Measurements from ENCODE around the gene VSX1.

VSX1 gene

GRCh38 chr20:25097498-25097897 is 15.6 kb upstream of the VSX1 start:
- Histone ChIP-seq H3K4me3 (ENCODE audit: low read depth, low read length, poor library complexity, severe bottlenecking) (no peak overlapping the region), H3K9me3 (ENCODE audit: low read length) (no peaks in the 10 kb centered on the region), H3K79me2 (ENCODE audit: insufficient read depth, low read length) (no peaks in the 10 kb centered on the region), H3K27ac (ENCODE audit: low read depth, low read length, poor library complexity, severe bottlenecking) (no peak overlapping the region), H3K27me3 (ENCODE audit: insufficient read depth, low read length) (no peaks in the 10 kb centered on the region), H3K4me2 (ENCODE audit: low read length) (no peak overlapping the region), H3K9ac (ENCODE audit: low read length) (no peak overlapping the region), H3K4me1 (ENCODE audit: insufficient read depth, low read length, severe bottlenecking) (no peaks in the 10 kb centered on the region), H3F3A (ENCODE audit: insufficient read depth, low read length) (no peaks in the 10 kb centered on the region), H4K20me1 (ENCODE audit: insufficient read depth, low read length) (no peaks in the 10 kb centered on the region), H3K36me3 (ENCODE audit: insufficient read depth, low read length) (no peaks in the 10 kb centered on the region), H3K9me2 (ENCODE audit: low read depth, low read length) (no peaks in the 10 kb centered on the region), H2AFZ (ENCODE audit: low read length) (no peak overlapping the region)
- no peak for TF ChIP-seq EZH2 (IDR thresholded peaks at IDR 0.05; ENCODE audit: borderline replicate concordance, low read length)
- no peak for TF ChIP-seq CTCF (IDR thresholded peaks at IDR 0.05; ENCODE audit: low read length)

- Histone ChIP-seq H3K36me3 (ENCODE audit: insufficient read depth, low read length) (no peaks in the 10 kb centered on the region), H3K27ac (ENCODE audit: low read depth, low read length, poor library complexity, severe bottlenecking) (no peak overlapping the region), H2AFZ (ENCODE audit: low read length) (no peak overlapping the region), H3K9me2 (ENCODE audit: low read depth, low read length) (no peaks in the 10 kb centered on the region), H3F3A (ENCODE audit: insufficient read depth, low read length) (no peaks in the 10 kb centered on the region), H3K4me2 (ENCODE audit: low read length) (no peak overlapping the region), H3K27me3 (ENCODE audit: insufficient read depth, low read length) (no peaks in the 10 kb centered on the region), H3K9me3 (ENCODE audit: low read length) (no peaks in the 10 kb centered on the region), H3K4me3 (ENCODE audit: low read depth, low read length, poor library complexity, severe bottlenecking) (no peak overlapping the region), H3K79me2 (ENCODE audit: insufficient read depth, low read length) (no peaks in the 10 kb centered on the region), H4K20me1 (ENCODE audit: insufficient read depth, low read length) (no peaks in the 10 kb centered on the region), H3K9ac (ENCODE audit: low read length) (no peak overlapping the region), H3K4me1 (ENCODE audit: insufficient read depth, low read length, severe bottlenecking) (peaks cover 4% of the 10 kb centered on the region)
- TF ChIP-seq EZH2 (IDR thresholded peaks at IDR 0.05; ENCODE audit: borderline replicate concordance, low read length) (no peak), CTCF (IDR thresholded peaks at IDR 0.05; ENCODE audit: low read length) (no peak)
These were observed 8.8 kb upstream of the VSX1 start for GRCh38 chr20:25090492-25091429.

GRCh38 chr20:25089662-25090061 is 7.7 kb upstream of the VSX1 start:
- H4K20me1 ChIP-seq (ENCODE audit: insufficient read depth, low read length) = no peaks in the 10 kb centered on the region
- peaks cover 4% of the 10 kb centered on the region for H3K4me1 ChIP-seq (ENCODE audit: insufficient read depth, low read length, severe bottlenecking)
- no peak overlapping the region for H3K4me2 ChIP-seq (ENCODE audit: low read length)
- no peaks in the 10 kb centered on the region for H3F3A ChIP-seq (ENCODE audit: insufficient read depth, low read length)
- H3K9me2 ChIP-seq (ENCODE audit: low read depth, low read length) = no peaks in the 10 kb centered on the region
- no peak overlapping the region for H3K9ac ChIP-seq (ENCODE audit: low read length)
- H3K36me3 ChIP-seq (ENCODE audit: insufficient read depth, low read length) = no peaks in the 10 kb centered on the region
- TF ChIP-seq CTCF (IDR thresholded peaks at IDR 0.05; ENCODE audit: low read length) (no peak), EZH2 (IDR thresholded peaks at IDR 0.05; ENCODE audit: borderline replicate concordance, low read length) (no peak)
- no peaks in the 10 kb centered on the region for H3K79me2 ChIP-seq (ENCODE audit: insufficient read depth, low read length)
- no peak overlapping the region for H3K27ac ChIP-seq (ENCODE audit: low read depth, low read length, poor library complexity, severe bottlenecking)
- no peaks in the 10 kb centered on the region for H3K27me3 ChIP-seq (ENCODE audit: insufficient read depth, low read length)
- no peaks in the 10 kb centered on the region for H3K9me3 ChIP-seq (ENCODE audit: low read length)
- H3K4me3 ChIP-seq (ENCODE audit: low read depth, low read length, poor library complexity, severe bottlenecking) = no peak overlapping the region
- no peak overlapping the region for H2AFZ ChIP-seq (ENCODE audit: low read length)

Data from OCI-LY1 (cell line).